K562 (cell line): ENCODE measurements around the gene CDKN3. TPM values are rescaled to one million over a fixed set of nuclear protein-coding genes. Genes with fewer than 3 reads are reported as not detected.

Experiments
- ATAC-seq: fragments of 200-7000 bp; cut with Tn5 transposase; 3 replicates; pipeline ENCODE4 v1.9.1; 2020; ENCODE audit warnings: moderate library complexity
- BruUV-seq: library from RNA; stranded (reverse); fragments of 400-500 nt; replicated peaks from 2 replicates; lab custom pipeline; 2021; lab: Mats Ljungman, UMichigan
- CTCF ChIA-PET: fragments of 300-600 bp; formaldehyde crosslinking; extraction: SDS; loops from one replicate; lab custom pipeline; 2021; ENCODE audit warnings: low intra/inter-chr PET ratio; lab: Yijun Ruan, JAX
- POLR2A ChIA-PET: fragments of 300-600, 350-650 bp; sonication (Branson Sonifier 250); formaldehyde crosslinking; extraction: SDS; loops from one replicate; lab custom pipeline; 2021; ENCODE audit warnings: antibody characterized with exemption, inconsistent platforms; lab: Yijun Ruan, JAX
- DNase-seq, 4 experiments: peaks; one replicate each; pipeline versions ENCODE4 v3.0.0 to v3.0.0-alpha.2; 2011 to 2018; ENCODE audit warnings: low spot score in 3 of 4, mixed read lengths in 3 of 4; ENCODE audit errors: extremely low read depth in 1 of 4
- FAIRE-seq: peaks from 2 replicates; lab custom pipeline; 2011; peaks lifted over from hg19 to GRCh38; lab: Jason Lieb, UNC
- H2AFZ ChIP-seq: 2 replicates; pipeline ENCODE4 v1.6.0; 2011; ENCODE audit warnings: low read depth, low read length, control low read depth, inconsistent platforms
- H3K27ac ChIP-seq: fragments of 200-600 bp; 3 replicates; pipeline ENCODE4 v1.8.0; 2011; ENCODE audit warnings: low read depth, mild to moderate bottlenecking, control low read depth, inconsistent platforms, low read length, moderate library complexity, mixed read lengths; ENCODE audit errors: extremely low read depth
- H3K27me3 ChIP-seq, 2 experiments: fragments of 300-600 bp in 1 of 2; 2 replicates in 1 of 2; 3 replicates in 1 of 2; pipeline versions ENCODE4 v1.6.0 to v1.8.0; 2011; ENCODE audit warnings: inconsistent platforms in 2 of 2, low read length in 2 of 2, mild to moderate bottlenecking in 1 of 2, mixed read lengths in 1 of 2, moderate library complexity in 1 of 2; ENCODE audit not compliant: control insufficient read depth in 2 of 2, insufficient read depth in 2 of 2
- H3K36me3 ChIP-seq: fragments of 300-600 bp; 3 replicates; pipeline ENCODE4 v1.8.0; 2011; ENCODE audit warnings: mild to moderate bottlenecking, low read length, inconsistent platforms; ENCODE audit not compliant: control insufficient read depth, insufficient read depth
- H3K4me1 ChIP-seq, 2 experiments: fragments of 200-600 bp in 1 of 2; replicated peaks in 1 of 2; 2 replicates in 1 of 2; 3 replicates in 1 of 2; pipeline versions ENCODE4 v1.5.1 to v1.8.0; 2011; ENCODE audit warnings: inconsistent platforms in 2 of 2, low read length in 2 of 2, mild to moderate bottlenecking in 1 of 2, mixed read lengths in 1 of 2, moderate library complexity in 1 of 2; ENCODE audit not compliant: control insufficient read depth in 2 of 2, insufficient read depth in 2 of 2
- H3K4me2 ChIP-seq: 2 replicates; pipeline ENCODE4 v1.6.1; 2011; ENCODE audit warnings: low read length, control low read depth, inconsistent platforms, mixed read lengths; ENCODE audit not compliant: insufficient read depth
- H3K4me3 ChIP-seq: fragments of 200-600 bp; sonication (generic), shearing (Covaris generic); 2 replicates; pipeline ENCODE4 v1.5.1; 2016; ENCODE audit warnings: control low read depth, inconsistent platforms
- H3K79me2 ChIP-seq: fragments of 200-600 bp; 3 replicates; pipeline ENCODE4 v1.8.0; 2011; ENCODE audit warnings: low read length, inconsistent platforms; ENCODE audit not compliant: control insufficient read depth, insufficient read depth
- H3K9ac ChIP-seq, 2 experiments: 2 replicates each; pipeline versions ENCODE4 v1.6.0 to v1.6.1; 2011; ENCODE audit warnings: low read depth in 2 of 2, low read length in 2 of 2, control low read depth in 1 of 2, inconsistent platforms in 1 of 2, mild to moderate bottlenecking in 1 of 2, mixed read lengths in 1 of 2; ENCODE audit not compliant: insufficient read depth in 1 of 2
- H3K9me1 ChIP-seq: one replicate; pipeline ENCODE4 v1.6.0; 2011; ENCODE audit warnings: inconsistent platforms, mild to moderate bottlenecking, low read length, moderate library complexity; ENCODE audit not compliant: control insufficient read depth, insufficient read depth
- H3K9me3 ChIP-seq: replicated peaks from 2 replicates; pipeline ENCODE4 v1.5.1; 2011; ENCODE audit warnings: low read depth, low read length, inconsistent platforms; ENCODE audit not compliant: control insufficient read depth, insufficient read depth
- H4K20me1 ChIP-seq: replicated peaks from 2 replicates; pipeline ENCODE4 v1.6.1; 2011; ENCODE audit warnings: low read length, inconsistent platforms, mixed read lengths; ENCODE audit not compliant: control insufficient read depth, insufficient read depth
- BRF1 ChIP-seq: IDR thresholded peaks from 3 replicates; pipeline ENCODE4 v1.6.1; 2011; ENCODE audit warnings: borderline replicate concordance, mild to moderate bottlenecking; ENCODE audit not compliant: insufficient read length; ENCODE audit errors: extremely low read depth
- CCAR2 ChIP-seq: fragments of 200-400 bp; formaldehyde crosslinking; IDR thresholded peaks from 2 replicates; pipeline ENCODE4 v1.6.1; 2017; ENCODE audit warnings: mild to moderate bottlenecking, low read depth, low read length
- ERF ChIP-seq: fragments of 450-650 bp; formaldehyde crosslinking; IDR thresholded peaks from 2 replicates; pipeline ENCODE4 v1.4.0; 2020; ENCODE audit warnings: mild to moderate bottlenecking, mixed read lengths
- LEF1 ChIP-seq: fragments of 450-650 bp; IDR thresholded peaks from 2 replicates; pipeline ENCODE4 v1.6.1; 2016; ENCODE audit warnings: mild to moderate bottlenecking
- NONO ChIP-seq, 2 experiments: fragments of 200-400 bp in 1 of 2; fragments of 450-650 bp in 1 of 2; formaldehyde crosslinking in 1 of 2; IDR thresholded peaks; 2 replicates each; pipeline ENCODE4 v1.6.1; 2017; ENCODE audit warnings: low read depth in 2 of 2, mild to moderate bottlenecking in 2 of 2, moderate library complexity in 2 of 2, low read length in 1 of 2
- PHTF2 ChIP-seq: fragments of 250-450 bp; sonication (Bioruptor Pico); IDR thresholded peaks from 2 replicates; pipeline ENCODE4 v1.5.0; 2021; ENCODE audit warnings: mild to moderate bottlenecking
- SMARCA4 ChIP-seq: fragments of 450-650 bp; IDR thresholded peaks from 2 replicates; pipeline ENCODE4 v1.6.1; 2016
- SRSF1 ChIP-seq: fragments of 200-400 bp; formaldehyde crosslinking; IDR thresholded peaks from 2 replicates; pipeline ENCODE4 v1.6.1; 2017; ENCODE audit warnings: mild to moderate bottlenecking, low read depth, low read length, moderate library complexity
- ZSCAN32 ChIP-seq: fragments of 450-650 bp; formaldehyde crosslinking; IDR thresholded peaks from 2 replicates; pipeline ENCODE4 v1.4.0; 2020; ENCODE audit warnings: mild to moderate bottlenecking, moderate library complexity
- WGBS: fragments of 100-300 bp; shearing (Covaris generic); methylation state at CpG from one replicate; pipeline ENCODE4 v1.1.6; 2016; ENCODE audit warnings: low coverage, mixed read lengths; ENCODE audit not compliant: insufficient coverage; ENCODE audit errors: missing lambda C conversion rate; 5-methylcytosine and 5-hydroxymethylcytosine counted together
- in situ Hi-C: fragments of 300-500 bp; cut with MboI; formaldehyde crosslinking; loops from 4 replicates; pipeline ENCODE4 v1.15.0; 2018; ENCODE audit warnings: inconsistent platforms, mixed read lengths
- intact Hi-C: fragments of 100-400 bp; cut with micrococcal nuclease; formaldehyde crosslinking; loops from 2 replicates; pipeline ENCODE4 v1.14.2; 2022
- polyA plus RNA-seq, 8 experiments: library from polyadenylated mRNA; depleted of rRNA in 4 of 8; stranded (reverse) in 5 of 8; unstranded in 3 of 8; fragments of >200 nt; fragmentation: Nextera tagmentation in 2 of 8; fragmentation: Illumina TruSeq in 1 of 8; extraction: Ambion mirVana in 2 of 8; extraction: Trizol in 1 of 8; gene quantifications; 2 replicates each; pipeline versions ENCODE4 v1.2.1 to v1.2.3, GENCODE V29; 2011 to 2014; ENCODE audit warnings: inconsistent platforms in 1 of 8, missing spikeins in 1 of 8
- total RNA-seq, 7 experiments: library from RNA; depleted of rRNA in 6 of 7; stranded (reverse); fragments of >200 nt in 6 of 7; fragmentation: Illumina TruSeq in 2 of 7; extraction: Trizol in 2 of 7; gene quantifications; 2 replicates each; pipeline versions ENCODE4 v1.2.1 to v1.2.3, GENCODE V29; 2011 to 2021; ENCODE audit warnings: low replicate concordance in 1 of 7
- TF ChIP-seq, protein P1 (sequence below), 2 experiments: fragments of 450-650 bp; IDR thresholded peaks; 2 replicates each; pipeline ENCODE4 v1.6.1; 2018; ENCODE audit warnings: mild to moderate bottlenecking in 2 of 2, low read depth in 1 of 2; ENCODE audit not compliant: partially characterized antibody in 2 of 2
- TF ChIP-seq, protein P2 (sequence below), 2 experiments: fragments of 250-450 bp in 1 of 2; fragments of 450-650 bp in 1 of 2; sonication (Bioruptor Pico) in 1 of 2; IDR thresholded peaks; 2 replicates each; pipeline versions ENCODE4 v1.6.1 to v1.8.0; 2016 to 2021; ENCODE audit warnings: mild to moderate bottlenecking in 2 of 2, moderate library complexity in 2 of 2, missing compliant biosample characterization in 1 of 2, missing genetic modification characterization in 1 of 2

The CDKN3 gene
- total and polyA plus RNA-seq, 9 of the 15 experiments (the other 6 are each of a cell fraction or from before 2014, with no cell fraction given): 41.3 to 128 (median 70.7) TPM

DNA sequence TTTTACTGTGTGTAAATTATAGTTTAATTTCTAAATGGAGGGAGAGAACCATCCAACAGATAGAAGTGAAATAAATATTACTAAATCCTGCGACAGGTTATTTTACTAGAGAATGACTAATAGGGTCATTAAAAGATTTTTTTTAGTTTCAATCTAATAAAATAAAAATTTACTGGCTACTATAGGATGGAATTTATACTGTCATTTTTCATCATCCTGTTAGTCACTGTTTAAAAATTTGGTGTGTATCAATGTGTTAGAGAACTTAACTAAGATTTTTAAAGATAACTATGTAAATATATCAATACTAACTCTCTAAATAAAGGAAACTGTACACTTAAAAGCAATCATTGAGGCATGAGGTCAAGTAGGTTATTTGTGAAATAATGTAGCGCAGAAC, 41.1 kb upstream of the CDKN3 start:
- BruUV-seq: no TSS peak
- TF ChIP-seq PHTF2 (no peak), BRF1 (no peak), NONO (IDR thresholded peaks at IDR 0.05; ENCODE audit: low read depth in 2 of 2, low read length in 1 of 2) (no peak), ERF (CRISPR knock-in tag) (no peak), CCAR2 (no peak), SRSF1 (no peak), SMARCA4 (no peak), ZSCAN32 (CRISPR knock-in tag) (no peak), LEF1 (no peak)
- TF ChIP-seq, protein P1, sequence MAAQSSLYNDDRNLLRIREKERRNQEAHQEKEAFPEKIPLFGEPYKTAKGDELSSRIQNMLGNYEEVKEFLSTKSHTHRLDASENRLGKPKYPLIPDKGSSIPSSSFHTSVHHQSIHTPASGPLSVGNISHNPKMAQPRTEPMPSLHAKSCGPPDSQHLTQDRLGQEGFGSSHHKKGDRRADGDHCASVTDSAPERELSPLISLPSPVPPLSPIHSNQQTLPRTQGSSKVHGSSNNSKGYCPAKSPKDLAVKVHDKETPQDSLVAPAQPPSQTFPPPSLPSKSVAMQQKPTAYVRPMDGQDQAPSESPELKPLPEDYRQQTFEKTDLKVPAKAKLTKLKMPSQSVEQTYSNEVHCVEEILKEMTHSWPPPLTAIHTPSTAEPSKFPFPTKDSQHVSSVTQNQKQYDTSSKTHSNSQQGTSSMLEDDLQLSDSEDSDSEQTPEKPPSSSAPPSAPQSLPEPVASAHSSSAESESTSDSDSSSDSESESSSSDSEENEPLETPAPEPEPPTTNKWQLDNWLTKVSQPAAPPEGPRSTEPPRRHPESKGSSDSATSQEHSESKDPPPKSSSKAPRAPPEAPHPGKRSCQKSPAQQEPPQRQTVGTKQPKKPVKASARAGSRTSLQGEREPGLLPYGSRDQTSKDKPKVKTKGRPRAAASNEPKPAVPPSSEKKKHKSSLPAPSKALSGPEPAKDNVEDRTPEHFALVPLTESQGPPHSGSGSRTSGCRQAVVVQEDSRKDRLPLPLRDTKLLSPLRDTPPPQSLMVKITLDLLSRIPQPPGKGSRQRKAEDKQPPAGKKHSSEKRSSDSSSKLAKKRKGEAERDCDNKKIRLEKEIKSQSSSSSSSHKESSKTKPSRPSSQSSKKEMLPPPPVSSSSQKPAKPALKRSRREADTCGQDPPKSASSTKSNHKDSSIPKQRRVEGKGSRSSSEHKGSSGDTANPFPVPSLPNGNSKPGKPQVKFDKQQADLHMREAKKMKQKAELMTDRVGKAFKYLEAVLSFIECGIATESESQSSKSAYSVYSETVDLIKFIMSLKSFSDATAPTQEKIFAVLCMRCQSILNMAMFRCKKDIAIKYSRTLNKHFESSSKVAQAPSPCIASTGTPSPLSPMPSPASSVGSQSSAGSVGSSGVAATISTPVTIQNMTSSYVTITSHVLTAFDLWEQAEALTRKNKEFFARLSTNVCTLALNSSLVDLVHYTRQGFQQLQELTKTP (IDR thresholded peaks at IDR 0.05; ENCODE audit: low read depth in 1 of 2, partially characterized antibody in 2 of 2): no peak
- TF ChIP-seq, protein P2, sequence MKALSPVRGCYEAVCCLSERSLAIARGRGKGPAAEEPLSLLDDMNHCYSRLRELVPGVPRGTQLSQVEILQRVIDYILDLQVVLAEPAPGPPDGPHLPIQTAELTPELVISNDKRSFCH (CRISPR knock-in tag; IDR thresholded peaks at IDR 0.05): no peak
- TF ChIP-seq, protein P2 (tag; IDR thresholded peaks at IDR 0.05): no peak
- CTCF ChIA-PET: no interaction called here
- Histone ChIP-seq H3K27me3 (peaks cover 0 to 7% of the 10 kb centered on the region in 2 experiments; a peak in 2 of 5 replicates), H3K27ac (no peak overlapping the region), H3K9ac (no peak overlapping the region), H3K9me1 (no peaks in the 10 kb centered on the region), H3K36me3 (no peaks in the 10 kb centered on the region), H3K9me3 (no peaks in the 10 kb centered on the region), H3K4me2 (no peak overlapping the region), H3K4me3 (no peak overlapping the region), H3K79me2 (no peaks in the 10 kb centered on the region), H4K20me1 (no peaks in the 10 kb centered on the region), H2AFZ (no peak overlapping the region), H3K4me1 (no peaks in the 10 kb centered on the region; a peak in 1 of 5 replicates)
- in situ Hi-C loops: no loop called here
- ATAC-seq: no peak
- FAIRE-seq: no peak
- intact Hi-C loops: no loop called here
- POLR2A ChIA-PET: no interaction called here
- DNase-seq: no peak
- 0% methylated on average over 2 of the region's 2 CpGs for WGBS
